Measurements from ENCODE around the gene CSGALNACT2. TPM values are rescaled to one million over a fixed set of nuclear protein-coding genes. Genes with fewer than 3 reads are reported as not detected.

The CSGALNACT2 gene
- polyA plus RNA-seq, 4 donors, result 2.5 to 13.4 (median 4.8) TPM

DNA sequence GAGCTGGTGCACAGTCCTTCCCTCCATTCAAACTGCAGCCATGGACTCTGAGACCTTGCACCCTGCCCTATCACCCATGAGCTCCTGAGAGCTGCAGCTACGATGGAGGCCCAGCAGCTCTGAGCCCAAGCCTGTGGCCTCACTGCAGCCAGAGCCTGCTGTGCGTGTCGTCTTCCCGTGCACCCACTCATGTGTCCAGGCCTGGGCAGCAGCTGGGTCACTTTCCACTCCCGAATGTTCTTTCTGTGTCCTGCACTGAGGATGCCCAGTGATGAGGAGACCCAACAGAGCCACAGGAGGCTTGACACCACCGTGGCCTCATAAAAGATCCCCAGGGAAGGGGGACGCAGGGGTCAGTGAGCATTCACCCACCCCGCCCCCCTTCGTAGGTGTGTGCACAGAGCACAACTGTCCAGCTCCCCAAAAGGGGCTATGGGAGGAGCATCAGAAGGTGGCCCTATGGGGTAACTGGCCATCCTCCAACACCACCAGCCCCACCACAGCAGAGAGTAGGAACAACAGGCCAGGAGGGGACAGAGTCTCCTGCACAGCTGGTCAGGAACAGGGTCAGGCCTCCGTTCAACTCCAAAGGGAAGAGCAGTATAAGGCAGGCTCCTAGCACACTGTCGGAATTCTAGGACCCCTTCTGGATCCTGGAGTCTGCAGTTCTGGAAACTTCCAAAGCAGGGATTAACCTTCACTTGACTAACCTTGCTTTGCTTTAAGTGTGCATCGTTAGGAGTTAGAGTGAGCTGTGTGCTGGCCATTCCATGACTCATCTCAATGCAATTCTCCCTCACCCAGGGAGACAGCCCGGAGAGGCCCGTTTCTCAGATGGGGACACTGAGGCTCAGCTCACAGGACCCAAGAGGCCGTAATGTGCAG is 76.1 kb downstream of the CSGALNACT2 start:
- H3K4me1 ChIP-seq (ENCODE audit: control insufficient read depth in 3 of 3, insufficient read depth in 2 of 3, low read depth in 1 of 3, low read length in 2 of 3), result no peaks in the 10 kb centered on the region
- H3K27me3 ChIP-seq (ENCODE audit: control insufficient read depth in 3 of 3, insufficient read depth in 3 of 3, low read length in 3 of 3), result no peaks in the 10 kb centered on the region
- H3K4me3 ChIP-seq (ENCODE audit: low read depth in 1 of 3, low read length in 3 of 3), result no peak overlapping the region
- no peaks in the 10 kb centered on the region for H3K9me3 ChIP-seq (ENCODE audit: control insufficient read depth in 2 of 2, insufficient read depth in 1 of 2, low read depth in 1 of 2, low read length in 1 of 2)
- H3K36me3 ChIP-seq (ENCODE audit: control insufficient read depth in 3 of 3, insufficient read depth in 2 of 3, low read depth in 1 of 3, low read length in 3 of 3), result no peaks in the 10 kb centered on the region
- WGBS, 3 donors, result 70 to 81% (median 73%) methylated on average over 15 of the region's 15 CpGs
- FAIRE-seq (no peak), DNase-seq (no peak)
- no peak overlapping the region for H3K27ac ChIP-seq (ENCODE audit: low read depth in 1 of 3, low read length in 2 of 3)

DNA sequence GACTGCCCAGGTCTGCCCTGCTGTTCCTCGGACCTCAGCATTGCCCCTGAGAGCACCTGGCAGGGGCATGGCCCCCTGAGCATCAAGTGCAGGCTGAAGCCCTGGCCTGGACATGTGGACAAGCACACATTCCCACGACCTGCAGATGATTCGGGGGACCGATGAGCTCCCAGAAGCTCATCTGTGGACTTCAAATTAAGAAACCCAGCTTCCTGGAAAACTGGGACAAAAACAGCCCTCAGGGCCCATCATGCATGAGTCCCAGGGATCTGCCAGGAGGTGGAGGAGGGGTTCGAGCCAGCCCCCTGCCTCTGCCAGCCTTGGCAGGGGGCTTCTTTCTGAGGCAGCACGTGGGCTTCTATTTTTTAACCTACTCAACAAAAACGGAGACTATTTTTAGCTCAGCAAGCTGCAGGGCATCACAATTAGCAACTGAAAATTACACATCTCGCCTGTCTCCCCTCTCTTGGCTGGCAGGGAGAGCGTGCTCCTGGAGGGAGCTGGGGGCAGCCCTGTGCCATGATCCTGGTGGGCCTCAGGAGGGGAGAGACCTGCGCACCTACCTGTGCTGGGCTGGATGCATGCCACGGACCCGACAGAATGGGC is 76.8 kb downstream of the CSGALNACT2 start:
- DNase-seq (no peak), FAIRE-seq (no peak)
- Histone ChIP-seq H3K9me3 (ENCODE audit: control insufficient read depth in 2 of 2, insufficient read depth in 1 of 2, low read depth in 1 of 2, low read length in 1 of 2) (no peaks in the 10 kb centered on the region), H3K4me3 (ENCODE audit: low read depth in 1 of 3, low read length in 3 of 3) (no peak overlapping the region), H3K4me1 (ENCODE audit: control insufficient read depth in 3 of 3, insufficient read depth in 2 of 3, low read depth in 1 of 3, low read length in 2 of 3) (no peaks in the 10 kb centered on the region), H3K27me3 (ENCODE audit: control insufficient read depth in 3 of 3, insufficient read depth in 3 of 3, low read length in 3 of 3) (no peaks in the 10 kb centered on the region), H3K27ac (ENCODE audit: low read depth in 1 of 3, low read length in 2 of 3) (no peak overlapping the region), H3K36me3 (ENCODE audit: control insufficient read depth in 3 of 3, insufficient read depth in 2 of 3, low read depth in 1 of 3, low read length in 3 of 3) (no peaks in the 10 kb centered on the region)
- 56 to 66% (median 57%) methylated on average over 11 to 12 of the region's 12 CpGs for WGBS, 3 donors

- no peak for DNase-seq
Observed at GRCh38 chr10:43215758-43216455, 77.7 kb downstream of the CSGALNACT2 start.

DNA sequence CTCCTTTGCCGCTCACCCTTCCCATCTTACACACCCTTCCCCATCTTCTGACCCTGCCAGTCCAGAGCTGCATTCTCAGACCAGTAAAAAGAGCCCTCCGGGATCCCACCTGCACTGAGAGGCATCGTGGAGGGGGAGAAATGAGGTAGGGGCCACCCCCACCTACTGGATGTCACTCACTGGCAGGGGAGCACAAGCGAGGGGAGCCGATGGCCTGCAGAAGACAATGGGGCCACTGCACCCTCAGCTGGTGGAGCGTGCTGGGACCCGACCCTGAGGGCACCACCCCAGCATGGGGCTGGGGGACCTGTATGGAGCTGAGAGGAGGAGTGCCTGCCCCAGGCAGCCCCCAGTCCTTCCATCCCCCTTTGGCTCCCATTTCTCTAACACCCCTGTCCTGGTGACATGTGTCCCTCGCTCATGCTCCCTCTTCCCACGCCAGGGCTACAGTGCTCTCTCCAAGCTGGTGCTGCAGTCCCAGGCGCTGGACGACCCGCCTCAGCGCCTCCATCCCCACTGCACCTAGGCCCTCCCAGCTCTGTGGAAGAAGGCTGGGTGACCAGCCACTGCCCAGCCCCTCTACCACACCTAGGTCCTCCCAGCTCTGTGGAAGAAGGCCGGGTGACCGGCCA is 78.8 kb downstream of the CSGALNACT2 start:
- no peaks in the 10 kb centered on the region for H3K4me1 ChIP-seq (ENCODE audit: control insufficient read depth in 3 of 3, insufficient read depth in 2 of 3, low read depth in 1 of 3, low read length in 2 of 3)
- no peaks in the 10 kb centered on the region for H3K9me3 ChIP-seq (ENCODE audit: control insufficient read depth in 2 of 2, insufficient read depth in 1 of 2, low read depth in 1 of 2, low read length in 1 of 2)
- WGBS, 3 donors, result 77 to 87% (median 83%) methylated on average over 12 to 15 of the region's 15 CpGs
- no peak overlapping the region for H3K4me3 ChIP-seq (ENCODE audit: low read depth in 1 of 3, low read length in 3 of 3)
- DNase-seq, result no peak
- no peak overlapping the region for H3K27ac ChIP-seq (ENCODE audit: low read depth in 1 of 3, low read length in 2 of 3)
- no peaks in the 10 kb centered on the region for H3K36me3 ChIP-seq (ENCODE audit: control insufficient read depth in 3 of 3, insufficient read depth in 2 of 3, low read depth in 1 of 3, low read length in 3 of 3)
- no peaks in the 10 kb centered on the region for H3K27me3 ChIP-seq (ENCODE audit: control insufficient read depth in 3 of 3, insufficient read depth in 3 of 3, low read length in 3 of 3)
- FAIRE-seq, result no peak

More at GRCh38 chr10:43215758-43216455, 77.7 kb downstream of the CSGALNACT2 start:
- Histone ChIP-seq H3K9me3 (ENCODE audit: control insufficient read depth in 2 of 2, insufficient read depth in 1 of 2, low read depth in 1 of 2, low read length in 1 of 2) (no peaks in the 10 kb centered on the region), H3K4me3 (ENCODE audit: low read depth in 1 of 3, low read length in 3 of 3) (no peak overlapping the region), H3K27me3 (ENCODE audit: control insufficient read depth in 3 of 3, insufficient read depth in 3 of 3, low read length in 3 of 3) (no peaks in the 10 kb centered on the region), H3K27ac (ENCODE audit: low read depth in 1 of 3, low read length in 2 of 3) (no peak overlapping the region), H3K4me1 (ENCODE audit: control insufficient read depth in 3 of 3, insufficient read depth in 2 of 3, low read depth in 1 of 3, low read length in 2 of 3) (no peaks in the 10 kb centered on the region), H3K36me3 (ENCODE audit: control insufficient read depth in 3 of 3, insufficient read depth in 2 of 3, low read depth in 1 of 3, low read length in 3 of 3) (no peaks in the 10 kb centered on the region)
- FAIRE-seq, result no peak
- WGBS, 3 donors, result 78 to 86% (median 82%) methylated on average over 19 of the region's 19 CpGs

DNA sequence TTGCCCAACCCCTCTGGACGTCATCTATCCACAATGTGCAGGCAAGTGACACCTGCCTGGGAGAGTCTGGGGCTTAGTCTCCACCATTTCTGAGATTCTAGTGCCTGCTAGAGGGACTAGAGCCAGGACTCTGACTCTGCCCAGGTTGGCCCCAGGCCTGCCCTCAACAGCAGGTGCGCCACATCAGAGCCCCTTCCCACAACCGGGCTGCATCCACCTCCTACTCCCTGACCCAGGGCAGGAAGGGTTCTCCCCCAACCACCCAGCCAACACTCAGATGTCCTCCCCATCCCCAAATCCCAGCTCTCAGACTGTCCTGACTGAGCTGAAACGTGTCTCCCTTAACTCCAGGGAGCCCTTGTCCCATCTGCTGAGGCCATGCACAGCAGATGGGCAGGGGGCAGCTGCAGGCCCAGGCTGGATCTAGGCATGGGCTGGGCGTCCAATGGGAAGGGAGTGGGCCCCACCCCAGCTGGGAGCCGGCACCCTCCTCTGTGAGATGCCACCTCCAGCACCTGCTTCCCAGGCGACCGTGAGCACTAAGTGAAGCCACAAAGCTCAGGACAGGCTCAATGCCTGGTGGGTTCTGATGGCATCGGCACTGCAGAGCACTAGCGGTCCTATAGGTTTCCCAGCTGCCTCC is 79.4 kb downstream of the CSGALNACT2 start:
- DNase-seq, result no peak

DNA sequence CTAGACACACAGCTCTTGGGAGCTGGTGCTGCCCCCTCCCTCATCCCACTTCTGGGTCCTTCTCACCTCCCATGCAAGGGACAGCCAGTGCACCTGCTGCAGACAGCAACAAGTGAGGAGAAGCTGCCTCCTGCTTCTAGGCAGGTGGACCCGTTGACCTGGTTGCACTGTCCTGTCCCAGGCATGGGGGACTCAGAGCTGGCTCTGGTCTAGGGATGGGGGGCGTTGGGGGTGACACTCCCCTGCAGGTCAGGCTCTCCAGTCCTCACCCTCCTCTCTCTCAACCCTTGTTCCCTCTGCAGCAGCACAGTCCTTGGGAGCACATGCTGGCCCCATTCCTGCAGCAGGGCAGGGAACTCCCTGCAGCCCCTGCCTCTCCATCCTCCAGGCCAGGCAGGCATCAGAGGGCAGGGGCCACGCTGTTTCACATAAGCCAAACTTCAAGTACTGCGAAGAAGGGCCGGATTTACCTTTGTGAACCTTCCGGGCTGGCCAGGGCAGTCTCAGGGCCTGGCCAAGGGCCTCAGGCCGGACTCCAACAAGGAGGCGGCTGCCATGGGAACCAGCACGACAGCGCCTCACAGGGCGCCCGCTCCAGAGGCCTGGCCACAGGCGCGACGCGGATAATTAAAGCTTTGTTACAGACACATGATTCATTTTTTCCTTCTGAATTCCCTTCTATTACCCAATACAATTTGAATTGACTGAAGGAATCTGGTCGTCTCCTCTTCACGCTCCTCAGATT is 80.1 kb downstream of the CSGALNACT2 start:
- Histone ChIP-seq H3K36me3 (ENCODE audit: control insufficient read depth in 3 of 3, insufficient read depth in 2 of 3, low read depth in 1 of 3, low read length in 3 of 3) (no peaks in the 10 kb centered on the region), H3K4me1 (ENCODE audit: control insufficient read depth in 3 of 3, insufficient read depth in 2 of 3, low read depth in 1 of 3, low read length in 2 of 3) (no peaks in the 10 kb centered on the region), H3K4me3 (ENCODE audit: low read depth in 1 of 3, low read length in 3 of 3) (no peak overlapping the region), H3K9me3 (ENCODE audit: control insufficient read depth in 2 of 2, insufficient read depth in 1 of 2, low read depth in 1 of 2, low read length in 1 of 2) (no peaks in the 10 kb centered on the region), H3K27ac (ENCODE audit: low read depth in 1 of 3, low read length in 2 of 3) (no peak overlapping the region), H3K27me3 (ENCODE audit: control insufficient read depth in 3 of 3, insufficient read depth in 3 of 3, low read length in 3 of 3) (no peaks in the 10 kb centered on the region)
- 86 to 88% (median 87%) methylated on average over 18 of the region's 18 CpGs for WGBS, 3 donors
- no peak for DNase-seq
- no peak for FAIRE-seq

More for the DNA sequence above, 79.4 kb downstream of the CSGALNACT2 start:
- Histone ChIP-seq H3K9me3 (ENCODE audit: control insufficient read depth in 2 of 2, insufficient read depth in 1 of 2, low read depth in 1 of 2, low read length in 1 of 2) (no peaks in the 10 kb centered on the region), H3K4me3 (ENCODE audit: low read depth in 1 of 3, low read length in 3 of 3) (no peak overlapping the region), H3K27ac (ENCODE audit: low read depth in 1 of 3, low read length in 2 of 3) (no peak overlapping the region), H3K27me3 (ENCODE audit: control insufficient read depth in 3 of 3, insufficient read depth in 3 of 3, low read length in 3 of 3) (no peaks in the 10 kb centered on the region), H3K36me3 (ENCODE audit: control insufficient read depth in 3 of 3, insufficient read depth in 2 of 3, low read depth in 1 of 3, low read length in 3 of 3) (no peaks in the 10 kb centered on the region), H3K4me1 (ENCODE audit: control insufficient read depth in 3 of 3, insufficient read depth in 2 of 3, low read depth in 1 of 3, low read length in 2 of 3) (no peaks in the 10 kb centered on the region)
- no peak for FAIRE-seq
- 69 to 82% (median 71%) methylated on average over 8 to 10 of the region's 10 CpGs for WGBS, 3 donors

GRCh38 chr10:43218951-43219837 is 80.9 kb downstream of the CSGALNACT2 start:
- no peaks in the 10 kb centered on the region for H3K27me3 ChIP-seq (ENCODE audit: control insufficient read depth in 3 of 3, insufficient read depth in 3 of 3, low read length in 3 of 3)
- no peaks in the 10 kb centered on the region for H3K36me3 ChIP-seq (ENCODE audit: control insufficient read depth in 3 of 3, insufficient read depth in 2 of 3, low read depth in 1 of 3, low read length in 3 of 3)
- DNase-seq, result no peak
- no peaks in the 10 kb centered on the region for H3K4me1 ChIP-seq (ENCODE audit: control insufficient read depth in 3 of 3, insufficient read depth in 2 of 3, low read depth in 1 of 3, low read length in 2 of 3)
- WGBS, 3 donors, result 84 to 85% (median 84%) methylated on average over 16 to 18 of the region's 18 CpGs
- no peak for FAIRE-seq
- H3K27ac ChIP-seq (ENCODE audit: low read depth in 1 of 3, low read length in 2 of 3), result no peak overlapping the region
- H3K9me3 ChIP-seq (ENCODE audit: control insufficient read depth in 2 of 2, insufficient read depth in 1 of 2, low read depth in 1 of 2, low read length in 1 of 2), result no peaks in the 10 kb centered on the region
- H3K4me3 ChIP-seq (ENCODE audit: low read depth in 1 of 3, low read length in 3 of 3), result no peak overlapping the region
